Esophagus muscularis mucosa (tissue), 2 donors: ENCODE data around the gene DCD.

Experiments
- POLR2A ChIP-seq: fragments of 450-650 bp; IDR thresholded peaks from one replicate; pipeline ENCODE4 v1.6.1; 2017; ENCODE audit warnings: antibody characterized with exemption, moderate library complexity, mild to moderate bottlenecking, low read depth
- POLR2AphosphoS5 ChIP-seq, 2 donors: sonication (generic); formaldehyde crosslinking; IDR thresholded peaks; one replicate each; pipeline ENCODE4 v1.6.1; 2017; ENCODE audit warnings: antibody characterized with exemption in 2 of 2

GRCh38 chr12:54658306-54659264 lies 10.4 kb upstream of the DCD start:
- TF ChIP-seq POLR2AphosphoS5 (IDR thresholded peaks at IDR 0.05) (no peak), POLR2A (no peak)
